IgD-negative memory B cell (primary cell): ENCODE measurements around the gene PRDM7. TPM values are rescaled to one million over a fixed set of nuclear protein-coding genes. Genes with fewer than 3 reads are reported as not detected.
"Not testable (repeated sequence)": the region's sequence is repeated elsewhere in the genome, so short reads cannot be mapped to it uniquely, and the experiment has no call there.

ENCODE experiments used
- H3K27ac Mint-ChIP-seq, 3 donors: one replicate each; pipeline ENCODE4 v1.8.0; 2020 to 2022; ENCODE audit warnings: mild to moderate bottlenecking in 3 of 3, mixed read lengths in 3 of 3, moderate library complexity in 1 of 3
- H3K27me3 Mint-ChIP-seq: one replicate; pipeline ENCODE4 v1.8.0; 2021; ENCODE audit warnings: mixed read lengths
- H3K36me3 Mint-ChIP-seq: one replicate; pipeline ENCODE4 v1.8.0; 2020; ENCODE audit warnings: mild to moderate bottlenecking, mixed read lengths
- H3K4me1 Mint-ChIP-seq, 3 donors: one replicate each; pipeline ENCODE4 v1.8.0; 2020 to 2022; ENCODE audit warnings: mixed read lengths in 3 of 3, mild to moderate bottlenecking in 1 of 3
- H3K4me3 Mint-ChIP-seq, 4 donors: one replicate each; pipeline ENCODE4 v1.8.0; 2020 to 2022; ENCODE audit warnings: mild to moderate bottlenecking in 4 of 4, mixed read lengths in 4 of 4, moderate library complexity in 3 of 4
- H3K9me3 Mint-ChIP-seq, 3 donors: one replicate each; pipeline ENCODE4 v1.8.0; 2020 to 2021; ENCODE audit warnings: mixed read lengths in 3 of 3, mild to moderate bottlenecking in 1 of 3
- polyA plus RNA-seq: library from polyadenylated mRNA; unstranded; fragments of 300-500 nt; fragmentation: Illumina TruSeq; gene quantifications from one replicate; pipeline ENCODE4 v1.2.3, GENCODE V29; 2021

Gene PRDM7
- not detected for polyA plus RNA-seq

- Mint-ChIP-seq H3K9me3 (no peaks in the 10 kb centered on the region), H3K36me3 (no peaks in the 10 kb centered on the region), H3K27me3 (peaks cover 23% of the 10 kb centered on the region), H3K4me1 (peaks cover 13 to 16% (median 16%) of the 10 kb centered on the region in 3 donors), H3K27ac (peak within 1 kb of the TSS; percentile 2 to 71 (median 51)), H3K4me3 (peak within 1 kb of the TSS; percentile 72 to 97 (median 92))
Measured at GRCh38 chr16:90077240-90077756, at the start of gene PRDM7. TSS of gene PRDM7 (minus strand) at chr16:90077331. CDS start at chr16:90075910, 1,421 bp downstream.

DNA sequence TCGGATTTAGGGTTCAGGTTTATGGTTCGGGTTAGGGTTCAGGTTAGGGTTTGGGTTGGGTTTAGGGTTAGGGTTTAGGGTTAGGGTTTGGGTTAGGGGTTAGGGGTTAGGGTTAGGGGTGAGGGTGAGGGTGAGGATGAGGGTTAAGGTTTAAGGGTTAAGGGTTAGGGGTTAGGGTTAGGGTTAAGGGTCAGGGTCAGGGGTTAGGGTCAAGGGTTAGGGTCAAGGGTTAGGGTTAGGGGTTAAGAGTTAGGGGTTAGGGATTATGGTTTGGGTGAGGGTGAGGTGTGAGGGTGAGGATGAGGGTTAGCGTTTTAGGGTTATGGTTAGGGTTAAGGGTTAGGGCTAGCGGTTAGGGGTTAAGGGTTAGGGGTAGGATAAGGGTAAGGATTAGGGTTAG is 44.7 kb upstream of the PRDM7 start:
- H3K9me3 Mint-ChIP-seq, H3K36me3 Mint-ChIP-seq, H3K27ac Mint-ChIP-seq, H3K27me3 Mint-ChIP-seq, H3K4me1 Mint-ChIP-seq, H3K4me3 Mint-ChIP-seq: not testable (repeated sequence)

DNA sequence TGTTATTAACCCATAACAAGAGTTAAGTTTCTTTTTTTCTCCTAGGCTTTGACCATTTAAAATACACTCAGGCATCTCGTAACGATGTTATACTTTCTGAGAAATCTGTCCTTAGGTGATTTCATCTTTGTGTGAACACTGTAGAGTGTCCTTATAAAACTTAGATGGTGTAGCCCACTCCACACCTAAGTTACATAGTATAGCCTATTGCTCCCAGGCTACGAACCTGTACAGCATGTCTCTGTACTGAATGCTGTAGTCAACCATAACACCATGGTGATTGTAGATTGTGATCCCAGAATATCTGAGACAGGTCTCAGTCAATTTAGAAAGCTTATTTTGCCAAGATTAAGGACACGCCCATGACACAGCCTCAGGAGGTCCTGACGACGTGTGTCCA is 30.5 kb upstream of the PRDM7 start:
- not testable (repeated sequence) for H3K4me3 Mint-ChIP-seq, H3K27me3 Mint-ChIP-seq, H3K9me3 Mint-ChIP-seq, H3K27ac Mint-ChIP-seq, H3K36me3 Mint-ChIP-seq, H3K4me1 Mint-ChIP-seq

DNA sequence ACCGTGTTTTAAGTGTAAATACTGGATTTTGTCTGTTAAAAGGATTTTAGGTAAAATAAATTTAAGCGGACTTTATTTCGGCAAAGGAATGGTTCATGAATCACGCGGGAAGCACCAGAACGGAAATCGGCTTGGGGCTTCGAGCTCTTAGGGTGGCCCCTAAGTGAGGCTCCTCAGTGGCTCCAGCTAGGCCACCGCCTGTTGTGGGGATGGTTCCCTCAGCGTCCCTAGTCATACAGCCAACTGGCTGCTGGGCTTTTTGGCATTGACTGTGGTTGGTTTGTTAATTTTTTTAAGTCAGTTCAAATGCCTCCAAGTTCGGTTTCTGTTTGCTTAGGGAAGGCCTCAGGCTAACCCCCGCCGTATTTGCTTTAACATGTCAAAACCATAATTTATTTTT is 29.9 kb upstream of the PRDM7 start:
- not testable (repeated sequence) for H3K27me3 Mint-ChIP-seq, H3K9me3 Mint-ChIP-seq, H3K27ac Mint-ChIP-seq, H3K36me3 Mint-ChIP-seq, H3K4me3 Mint-ChIP-seq, H3K4me1 Mint-ChIP-seq

- not testable (repeated sequence) for H3K4me1 Mint-ChIP-seq, H3K27me3 Mint-ChIP-seq, H3K4me3 Mint-ChIP-seq, H3K9me3 Mint-ChIP-seq, H3K36me3 Mint-ChIP-seq, H3K27ac Mint-ChIP-seq
Measured at GRCh38 chr16:90106271-90106670, 29.1 kb upstream of the PRDM7 start.

DNA sequence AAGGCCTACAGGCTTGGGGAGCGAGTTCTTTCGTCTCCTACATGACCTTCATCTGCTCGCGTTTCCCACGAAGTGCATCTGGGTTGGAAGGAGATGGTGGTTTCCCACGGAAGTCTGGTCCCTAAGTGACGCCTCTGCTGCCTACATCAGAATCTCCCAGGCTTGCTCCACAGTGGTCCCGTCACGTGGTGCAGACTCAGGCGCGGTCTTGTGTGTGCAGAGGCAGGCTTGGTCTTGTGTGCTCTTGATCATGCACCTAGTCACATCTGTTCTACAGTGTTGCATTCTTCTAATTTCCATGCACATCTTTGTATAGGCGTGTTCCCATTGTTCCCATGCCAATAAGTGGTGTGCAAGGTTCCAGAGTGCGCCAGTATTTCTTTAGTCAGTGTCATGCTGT is 27.6 kb upstream of the PRDM7 start:
- H3K4me1 Mint-ChIP-seq, H3K27ac Mint-ChIP-seq, H3K27me3 Mint-ChIP-seq, H3K36me3 Mint-ChIP-seq, H3K4me3 Mint-ChIP-seq, H3K9me3 Mint-ChIP-seq: not testable (repeated sequence)

GRCh38 chr16:90102086-90102884 is 25.2 kb upstream of the PRDM7 start:
- not testable (repeated sequence) for H3K36me3 Mint-ChIP-seq, H3K27me3 Mint-ChIP-seq, H3K9me3 Mint-ChIP-seq, H3K4me3 Mint-ChIP-seq, H3K27ac Mint-ChIP-seq, H3K4me1 Mint-ChIP-seq

DNA sequence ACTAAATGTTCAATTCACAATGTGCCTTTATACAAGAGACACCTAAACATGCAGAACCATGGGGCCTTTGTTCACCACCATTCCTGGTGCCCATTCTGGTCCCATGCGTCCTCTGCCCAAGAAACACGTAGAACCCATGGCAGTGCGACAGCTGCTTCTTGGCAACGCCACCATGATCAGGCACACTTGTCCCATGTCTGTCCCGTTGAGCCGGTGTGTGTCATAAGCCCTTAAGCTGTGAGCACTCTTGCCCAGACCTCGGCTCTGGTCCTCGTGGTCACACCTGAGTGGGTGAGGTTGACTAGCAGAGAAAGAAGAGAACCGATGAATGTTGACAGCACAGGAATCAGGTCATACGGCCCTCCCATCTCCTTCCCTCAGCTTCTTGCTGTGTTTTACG is 24.2 kb upstream of the PRDM7 start:
- H3K27me3 Mint-ChIP-seq, H3K9me3 Mint-ChIP-seq, H3K27ac Mint-ChIP-seq, H3K4me3 Mint-ChIP-seq, H3K4me1 Mint-ChIP-seq, H3K36me3 Mint-ChIP-seq: not testable (repeated sequence)

DNA sequence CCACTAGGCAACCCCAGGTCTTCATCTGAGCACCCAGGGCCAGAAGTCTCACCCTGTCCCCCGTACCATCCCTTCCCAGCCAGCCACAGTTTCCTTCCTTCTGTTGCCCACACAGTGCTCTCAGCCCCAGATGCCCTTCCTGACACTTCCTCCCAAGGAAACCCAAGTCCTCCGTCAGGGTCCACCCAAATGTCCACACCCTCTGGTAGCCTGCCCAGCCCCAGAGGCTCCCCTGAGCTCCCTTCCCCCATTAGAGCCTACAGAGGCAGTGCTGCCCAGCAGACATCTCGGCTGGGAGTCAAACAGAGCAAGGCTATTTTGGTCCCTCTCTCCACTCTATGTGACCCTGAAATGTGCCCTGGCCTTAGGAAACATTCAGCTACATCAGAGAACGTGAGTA is 23.7 kb upstream of the PRDM7 start:
- H3K27ac Mint-ChIP-seq, H3K4me3 Mint-ChIP-seq, H3K36me3 Mint-ChIP-seq, H3K27me3 Mint-ChIP-seq, H3K4me1 Mint-ChIP-seq, H3K9me3 Mint-ChIP-seq: not testable (repeated sequence)

- not testable (repeated sequence) for H3K9me3 Mint-ChIP-seq, H3K4me1 Mint-ChIP-seq, H3K36me3 Mint-ChIP-seq, H3K27ac Mint-ChIP-seq, H3K4me3 Mint-ChIP-seq, H3K27me3 Mint-ChIP-seq
Measured at GRCh38 chr16:90100229-90100628, 23.1 kb upstream of the PRDM7 start.

- not testable (repeated sequence) for H3K27ac Mint-ChIP-seq, H3K4me3 Mint-ChIP-seq, H3K27me3 Mint-ChIP-seq, H3K9me3 Mint-ChIP-seq, H3K4me1 Mint-ChIP-seq, H3K36me3 Mint-ChIP-seq
Measured at GRCh38 chr16:90098936-90099335, 21.8 kb upstream of the PRDM7 start.

DNA sequence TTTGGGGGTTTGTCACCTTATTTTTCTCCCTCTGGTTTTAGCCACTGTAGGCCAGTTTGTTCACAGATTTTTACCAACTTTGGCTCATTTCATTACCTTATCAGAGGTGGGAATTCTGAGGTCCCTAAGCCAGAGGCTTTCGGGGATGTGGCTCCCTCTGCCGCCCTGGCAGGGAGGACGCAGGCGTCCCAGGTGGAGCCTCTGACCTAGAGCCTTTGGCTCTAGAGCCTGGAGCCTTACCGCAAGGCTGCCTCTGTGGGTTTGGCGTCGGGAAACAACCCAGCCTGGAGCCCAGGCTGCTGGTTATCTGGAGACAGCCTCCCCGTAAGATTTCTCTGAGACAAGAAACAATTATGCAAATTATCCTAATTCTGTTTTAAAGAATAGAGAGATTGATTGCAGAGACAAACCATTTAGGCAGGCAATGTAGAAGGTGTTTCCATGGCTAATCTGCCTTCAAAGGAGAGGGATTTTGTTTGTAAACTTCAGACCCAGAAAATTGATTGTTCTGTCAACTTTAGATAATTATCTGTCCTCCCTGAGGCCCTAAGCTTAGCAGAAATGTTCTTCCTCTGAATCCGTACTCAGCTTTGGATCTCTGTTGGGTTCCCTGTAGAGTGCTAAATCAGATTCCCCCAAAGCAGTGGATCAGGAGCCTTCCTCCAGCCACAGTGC is 20.0 kb upstream of the PRDM7 start:
- H3K27ac Mint-ChIP-seq, H3K27me3 Mint-ChIP-seq, H3K9me3 Mint-ChIP-seq, H3K4me3 Mint-ChIP-seq, H3K4me1 Mint-ChIP-seq, H3K36me3 Mint-ChIP-seq: not testable (repeated sequence)

DNA sequence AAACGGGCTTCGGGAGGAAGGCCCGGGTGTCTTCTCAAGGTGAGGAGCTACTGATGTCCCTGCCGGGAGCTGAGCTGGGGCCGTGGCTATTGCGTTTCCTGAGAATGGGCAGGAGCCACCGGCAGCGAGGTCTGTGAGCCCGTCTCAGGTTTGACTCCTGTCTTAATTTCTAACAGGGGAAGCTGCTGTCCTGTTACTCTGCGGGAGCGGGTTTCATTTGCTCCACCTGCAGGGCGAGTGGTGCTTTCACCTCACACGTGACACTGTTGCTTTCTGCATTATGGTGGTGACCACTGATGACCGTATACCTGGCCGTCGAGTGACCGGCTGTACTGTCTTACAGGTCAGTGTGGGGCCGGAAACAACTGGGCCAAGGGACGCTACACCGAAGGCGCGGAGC is 17.7 kb upstream of the PRDM7 start:
- H3K27ac Mint-ChIP-seq, H3K4me3 Mint-ChIP-seq, H3K4me1 Mint-ChIP-seq, H3K27me3 Mint-ChIP-seq, H3K36me3 Mint-ChIP-seq, H3K9me3 Mint-ChIP-seq: not testable (repeated sequence)

DNA sequence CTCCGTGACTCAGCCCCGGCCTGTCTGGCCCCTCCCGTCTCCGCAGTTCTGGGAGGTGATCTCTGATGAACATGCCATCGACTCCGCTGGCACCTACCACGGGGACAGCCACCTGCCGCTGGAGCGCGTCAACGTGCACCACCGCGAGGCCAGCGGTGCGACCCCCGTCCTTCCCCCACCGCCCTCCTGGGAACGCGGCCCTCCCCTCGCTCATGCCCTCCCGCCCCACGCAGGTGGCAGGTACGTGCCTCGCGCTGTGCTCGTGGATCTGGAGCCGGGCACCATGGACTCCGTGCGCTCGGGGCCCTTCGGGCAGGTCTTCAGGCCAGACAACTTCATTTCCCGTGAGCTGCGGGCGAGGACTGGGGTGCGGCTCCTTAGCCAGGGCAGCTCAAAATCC is 17.2 kb upstream of the PRDM7 start:
- H3K36me3 Mint-ChIP-seq, H3K27ac Mint-ChIP-seq, H3K4me1 Mint-ChIP-seq, H3K9me3 Mint-ChIP-seq, H3K4me3 Mint-ChIP-seq, H3K27me3 Mint-ChIP-seq: not testable (repeated sequence)

DNA sequence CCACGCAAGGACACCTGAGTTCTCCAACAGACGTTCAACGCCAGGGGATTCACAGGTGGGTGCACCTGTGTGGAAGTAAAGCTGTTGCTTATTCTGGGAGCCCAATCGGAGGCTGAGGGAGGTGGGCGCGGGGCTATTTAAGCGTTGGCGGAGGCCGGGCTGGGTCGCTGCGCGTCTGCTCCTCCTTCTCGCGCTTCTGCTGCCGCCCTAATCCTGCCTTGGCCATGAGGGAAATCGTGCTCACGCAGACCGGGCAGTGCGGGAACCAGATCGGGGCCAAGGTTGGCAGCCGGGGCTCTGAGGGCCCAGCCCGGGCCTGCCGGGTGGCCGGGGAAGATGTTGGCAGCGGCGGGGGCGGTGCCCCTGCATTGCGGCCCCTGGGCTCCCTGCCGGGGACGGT is 16.7 kb upstream of the PRDM7 start:
- H3K27me3 Mint-ChIP-seq, H3K36me3 Mint-ChIP-seq, H3K27ac Mint-ChIP-seq, H3K9me3 Mint-ChIP-seq, H3K4me1 Mint-ChIP-seq, H3K4me3 Mint-ChIP-seq: not testable (repeated sequence)

DNA sequence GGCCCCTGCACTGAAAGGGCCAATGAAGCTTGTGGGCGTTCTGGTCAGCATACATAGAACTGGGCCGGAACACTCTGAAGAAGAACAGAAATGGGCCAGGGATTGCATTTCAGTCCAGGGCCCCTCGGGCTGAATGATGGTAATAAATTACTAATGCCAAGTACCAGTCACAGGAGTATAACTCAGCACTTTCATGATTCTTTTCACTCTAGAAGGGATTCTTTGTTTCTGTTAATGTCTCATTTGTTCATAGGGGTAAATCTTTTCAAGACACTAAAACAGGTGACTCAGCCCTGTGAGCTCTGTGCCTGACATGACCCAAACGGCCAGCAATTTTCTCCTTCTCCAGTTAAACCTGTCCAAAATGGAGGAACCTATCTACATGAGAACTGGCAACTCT is 15.7 kb upstream of the PRDM7 start:
- H3K4me3 Mint-ChIP-seq, H3K9me3 Mint-ChIP-seq, H3K27me3 Mint-ChIP-seq, H3K36me3 Mint-ChIP-seq, H3K27ac Mint-ChIP-seq, H3K4me1 Mint-ChIP-seq: not testable (repeated sequence)
